ENCODE measurements around the gene LILRB4.

- TF ChIP-seq, protein P1, sequence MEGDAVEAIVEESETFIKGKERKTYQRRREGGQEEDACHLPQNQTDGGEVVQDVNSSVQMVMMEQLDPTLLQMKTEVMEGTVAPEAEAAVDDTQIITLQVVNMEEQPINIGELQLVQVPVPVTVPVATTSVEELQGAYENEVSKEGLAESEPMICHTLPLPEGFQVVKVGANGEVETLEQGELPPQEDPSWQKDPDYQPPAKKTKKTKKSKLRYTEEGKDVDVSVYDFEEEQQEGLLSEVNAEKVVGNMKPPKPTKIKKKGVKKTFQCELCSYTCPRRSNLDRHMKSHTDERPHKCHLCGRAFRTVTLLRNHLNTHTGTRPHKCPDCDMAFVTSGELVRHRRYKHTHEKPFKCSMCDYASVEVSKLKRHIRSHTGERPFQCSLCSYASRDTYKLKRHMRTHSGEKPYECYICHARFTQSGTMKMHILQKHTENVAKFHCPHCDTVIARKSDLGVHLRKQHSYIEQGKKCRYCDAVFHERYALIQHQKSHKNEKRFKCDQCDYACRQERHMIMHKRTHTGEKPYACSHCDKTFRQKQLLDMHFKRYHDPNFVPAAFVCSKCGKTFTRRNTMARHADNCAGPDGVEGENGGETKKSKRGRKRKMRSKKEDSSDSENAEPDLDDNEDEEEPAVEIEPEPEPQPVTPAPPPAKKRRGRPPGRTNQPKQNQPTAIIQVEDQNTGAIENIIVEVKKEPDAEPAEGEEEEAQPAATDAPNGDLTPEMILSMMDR (IDR thresholded peaks at IDR 0.05), result no peak
- TF ChIP-seq POLR2A (IDR thresholded peaks at IDR 0.05), result no peak
These were observed 42.3 kb upstream of the LILRB4 start for GRCh38 chr19:54620464-54620863.
